GM12878 (cell line): ENCODE measurements around the gene TRIM37. TPM values are rescaled to one million over a fixed set of nuclear protein-coding genes. Genes with fewer than 3 reads are reported as not detected.
A peak's percentile ranks its signal among the peaks of the same experiment; 100 is the strongest.

Experiments used
- ATAC-seq: fragments of 200-7000 bp; cut with Tn5 transposase; 3 replicates; pipeline ENCODE4 v1.9.1; 2020; ENCODE audit warnings: mild to moderate bottlenecking, moderate library complexity
- Bru-seq: library from RNA; stranded (reverse); fragments of 400-500 nt; gene quantifications from one replicate; lab custom pipeline; 2021; lab: Mats Ljungman, UMichigan
- BruChase-seq, 2 experiments: library from RNA; stranded (reverse); fragments of 400-500 nt; gene quantifications; one replicate each; lab custom pipeline; 2021; lab: Mats Ljungman, UMichigan
- BruUV-seq: library from RNA; stranded (reverse); fragments of 400-500 nt; replicated peaks from 2 replicates; lab custom pipeline; 2021; lab: Mats Ljungman, UMichigan
- CTCF ChIA-PET: fragments of 300-600 bp; sonication (Branson Sonifier 250); formaldehyde crosslinking; extraction: SDS; loops from one replicate; lab custom pipeline; 2021; ENCODE audit warnings: inconsistent platforms; lab: Yijun Ruan, JAX
- POLR2A ChIA-PET: fragments of 350-600 bp; formaldehyde crosslinking; extraction: SDS; loops from one replicate; lab custom pipeline; 2021; ENCODE audit warnings: inconsistent platforms; lab: Charles Lee
- RAD21 ChIA-PET: fragments of 300-600 bp; sonication (Branson Sonifier 250); formaldehyde crosslinking; loops from one replicate; lab custom pipeline; 2023; ENCODE audit warnings: antibody characterized with exemption; ENCODE audit not compliant: unreplicated experiment; lab: Charles Lee
- SMC1A ChIA-PET: fragments of 300-600 bp; sonication (Branson Sonifier 250); formaldehyde crosslinking; loops from one replicate; lab custom pipeline; 2023; ENCODE audit not compliant: unreplicated experiment, uncharacterized antibody; lab: Charles Lee
- DNase-seq: peaks from one replicate; pipeline ENCODE4 v3.0.0-alpha.2; 2011; ENCODE audit warnings: low read depth, low spot score
- FAIRE-seq: peaks from 3 replicates; lab custom pipeline; 2011; peaks lifted over from hg19 to GRCh38; lab: Jason Lieb, UNC
- H2AFZ ChIP-seq: 2 replicates; pipeline ENCODE4 v1.6.0; 2011; ENCODE audit warnings: low read depth, low read length, control low read depth; ENCODE audit not compliant: control insufficient read depth
- H3K27ac ChIP-seq: 2 replicates; pipeline ENCODE4 v1.5.1; 2011; ENCODE audit warnings: control low read depth; ENCODE audit not compliant: control insufficient read depth, insufficient read depth
- H3K27me3 ChIP-seq, 2 experiments: replicated peaks in 1 of 2; 2 replicates each; pipeline versions ENCODE4 v1.6.0 to v1.6.1; 2011; ENCODE audit warnings: low read length in 1 of 2; ENCODE audit not compliant: control insufficient read depth in 2 of 2, insufficient read depth in 2 of 2
- H3K36me3 ChIP-seq, 2 experiments: 2 replicates each; pipeline ENCODE4 v1.5.1; 2011; ENCODE audit warnings: low read length in 1 of 2; ENCODE audit not compliant: control insufficient read depth in 2 of 2, insufficient read depth in 2 of 2
- H3K4me1 ChIP-seq: 2 replicates; pipeline ENCODE4 v1.6.1; 2011; ENCODE audit warnings: mild to moderate bottlenecking, low read length, moderate library complexity, mixed read lengths; ENCODE audit not compliant: control insufficient read depth, insufficient read depth
- H3K4me2 ChIP-seq: 2 replicates; pipeline ENCODE4 v1.6.0; 2011; ENCODE audit warnings: control low read depth; ENCODE audit not compliant: control insufficient read depth, insufficient read depth
- H3K4me3 ChIP-seq: fragments of 200-600 bp; sonication (generic); 2 replicates; pipeline ENCODE4 v1.5.1; 2016
- H3K79me2 ChIP-seq: 2 replicates; pipeline ENCODE4 v1.6.0; 2011; ENCODE audit warnings: low read length; ENCODE audit not compliant: control insufficient read depth, insufficient read depth
- H3K9ac ChIP-seq: 2 replicates; pipeline ENCODE4 v1.8.0; 2011; ENCODE audit warnings: low read length, control low read depth, mixed read lengths; ENCODE audit not compliant: control insufficient read depth, insufficient read depth
- H3K9me3 ChIP-seq: replicated peaks from 3 replicates; pipeline ENCODE4 v1.5.1; 2011; ENCODE audit warnings: mild to moderate bottlenecking, low read length; ENCODE audit not compliant: control insufficient read depth, insufficient read depth
- H4K20me1 ChIP-seq: 2 replicates; pipeline ENCODE4 v1.6.0; 2011; ENCODE audit not compliant: control insufficient read depth, insufficient read depth
- CHD1 ChIP-seq: IDR thresholded peaks from 2 replicates; pipeline ENCODE4 v1.6.1; 2012; ENCODE audit warnings: low read depth, low read length, improper control_type of control experiment
- CREM ChIP-seq: IDR thresholded peaks from 2 replicates; pipeline ENCODE4 v1.6.1; 2014; ENCODE audit warnings: antibody characterized with exemption, low read depth
- ESRRA ChIP-seq: IDR thresholded peaks from 2 replicates; pipeline ENCODE4 v1.6.1; 2012; ENCODE audit warnings: mild to moderate bottlenecking, low read length, improper control_type of control experiment
- ETV6 ChIP-seq, 2 experiments: fragments of 450-650 bp in 1 of 2; IDR thresholded peaks in 1 of 2; conservative IDR thresholded peaks in 1 of 2; 2 replicates each; pipeline ENCODE4 v1.6.1; 2014; ENCODE audit warnings: antibody characterized with exemption in 1 of 2, borderline replicate concordance in 1 of 2, low read depth in 1 of 2, mild to moderate bottlenecking in 1 of 2, moderate library complexity in 1 of 2
- IRF3 ChIP-seq: fragments of 450-650 bp; IDR thresholded peaks from 2 replicates; pipeline ENCODE4 v1.6.1; 2014; ENCODE audit warnings: mild to moderate bottlenecking
- MTA2 ChIP-seq: fragments of 450-650 bp; IDR thresholded peaks from 2 replicates; pipeline ENCODE4 v1.6.1; 2016; ENCODE audit warnings: low read depth, mild to moderate bottlenecking, moderate library complexity
- NR2C1 ChIP-seq: fragments of 450-650 bp; IDR thresholded peaks from 2 replicates; pipeline ENCODE4 v1.6.1; 2017; ENCODE audit warnings: antibody characterized with exemption, mild to moderate bottlenecking, moderate library complexity
- PRDM15 ChIP-seq: fragments of 450-650 bp; formaldehyde crosslinking; IDR thresholded peaks from 2 replicates; pipeline ENCODE4 v1.4.0; 2020; ENCODE audit warnings: mild to moderate bottlenecking, moderate library complexity
- ZSCAN29 ChIP-seq: fragments of 450-650 bp; IDR thresholded peaks from 2 replicates; pipeline ENCODE4 v1.6.1; 2017; ENCODE audit warnings: mild to moderate bottlenecking, moderate library complexity
- WGBS: methylation state at CpG from one replicate; pipeline ENCODE4 v1.1.6; 2016; ENCODE audit warnings: low lambda C conversion rate; ENCODE audit not compliant: insufficient replicate concordance, insufficient coverage; ENCODE audit errors: missing lambda C conversion rate; 5-methylcytosine and 5-hydroxymethylcytosine counted together
- in situ Hi-C: fragments of 300-500 bp; cut with MboI; formaldehyde crosslinking; loops from 9 replicates; pipeline ENCODE4 v1.14.3; 2018; ENCODE audit warnings: mixed read lengths
- intact Hi-C: fragments of 100-400 bp; cut with micrococcal nuclease; formaldehyde crosslinking; loops from one replicate; pipeline ENCODE4 v1.14.2; 2022; ENCODE audit not compliant: unreplicated experiment
- long read RNA-seq, 2 experiments: library from polyadenylated mRNA; unstranded; transcript quantifications; one replicate each; pipeline ENCODE4 v2.0.0, GENCODE V29; 2019 to 2020
- polyA minus RNA-seq, 3 experiments: library from RNA; depleted of rRNA, polyadenylated mRNA; stranded (reverse); fragments of >200 nt; gene quantifications; 2 replicates each; pipeline ENCODE4 v1.2.3, GENCODE V29; 2011
- polyA plus RNA-seq, 11 experiments: library from polyadenylated mRNA; depleted of rRNA in 4 of 11; unstranded in 6 of 11; stranded (reverse) in 5 of 11; fragments of >200 nt; fragmentation: Nextera tagmentation in 4 of 11; fragmentation: Illumina TruSeq in 1 of 11; extraction: Ambion mirVana in 4 of 11; extraction: Trizol in 1 of 11; gene quantifications; 1 replicate in 1 of 11; 2 replicates in 10 of 11; pipeline versions ENCODE4 v1.2.1 to v1.2.3, GENCODE V29; 2011 to 2016; ENCODE audit warnings: inconsistent platforms in 2 of 11, missing spikeins in 2 of 11, low read depth in 1 of 11
- total RNA-seq, 4 experiments: library from RNA; depleted of rRNA in 3 of 4; stranded (reverse); fragments of >200 nt in 3 of 4; fragmentation: Illumina TruSeq in 1 of 4; extraction: Trizol in 1 of 4; gene quantifications; 2 replicates each; pipeline versions ENCODE4 v1.2.1 to v1.2.3, GENCODE V29; 2013 to 2021

The TRIM37 gene
- total RNA-seq (2013; cell fraction: nucleolus; rRNA removed), result 38.9 and 39.3 TPM in 2 replicates
- total RNA-seq (2014; rRNA removed), result 17.7 and 19.7 TPM in 2 replicates
- total RNA-seq (2014; rRNA removed; fragmentation: Illumina TruSeq; extraction: Trizol), result 19.4 and 19.7 TPM in 2 replicates
- 17.9 and 20.6 TPM in 2 replicates for total RNA-seq (2021)
- 8.1 TPM for polyA plus RNA-seq (2011; ENCODE audit: low read depth)
- 18.6 and 24.4 TPM in 2 replicates for polyA plus RNA-seq (2011; rRNA removed)
- 8.0 and 8.8 TPM in 2 replicates for polyA plus RNA-seq (2011; cell fraction: cytosol; rRNA removed)
- 15.6 and 48.8 TPM in 2 replicates for polyA plus RNA-seq (2011; cell fraction: nucleus; rRNA removed)
- polyA plus RNA-seq (2012), result 6.8 and 7.0 TPM in 2 replicates
- polyA plus RNA-seq (2014; fragmentation: Illumina TruSeq; extraction: Trizol), result 16.4 and 21.2 TPM in 2 replicates
- 1 to 10 TPM; 4.8 to 6.7 TPM for polyA plus RNA-seq (2014; fragmentation: Nextera tagmentation; extraction: Ambion mirVana)
- 11.7 and 13.3 TPM in 2 replicates for polyA plus RNA-seq (2014; rRNA removed)
- polyA plus RNA-seq (2016; fragmentation: Nextera tagmentation; extraction: Ambion mirVana), result 10 to 100 TPM; 18.6 to 19.6 TPM
- 23.4 and 46.4 TPM in 2 replicates for polyA minus RNA-seq (2011; rRNA and poly(A)+ RNA removed)
- 6.5 and 14.7 TPM in 2 replicates for polyA minus RNA-seq (2011; cell fraction: cytosol; rRNA and poly(A)+ RNA removed)
- 33.1 and 38.7 TPM in 2 replicates for polyA minus RNA-seq (2011; cell fraction: nucleus; rRNA and poly(A)+ RNA removed)
- Bru-seq, nascent RNA, result percentile 63 among the genes with signal in this experiment
- percentile 65 among the genes with signal in this experiment for BruChase-seq, experiment 1, labeled RNA remaining after a 6-hour chase
- percentile 69 among the genes with signal in this experiment for BruChase-seq, experiment 2, labeled RNA remaining after a 2-hour chase
- long read RNA-seq, experiment 1, full-length matches to known transcripts, result 4 of 6 reads
- long read RNA-seq, experiment 1, partial matches to known transcripts, result 1 of 6 reads
- long read RNA-seq, experiment 1, other reads (novel, unspliced or antisense), result 1 of 6 reads
- long read RNA-seq, experiment 2, partial matches to known transcripts, result 16 of 23 reads
- long read RNA-seq, experiment 2, other reads (novel, unspliced or antisense), result 4 of 23 reads

GRCh38 chr17:59106463-59107305, at the start of gene TRIM37:
TRIM37 (minus strand) TSS chr17:59106880; CDS start chr17:59106461, 419 bp downstream.
- Histone ChIP-seq H2AFZ (peak within 1 kb of the TSS; percentile 95), H3K4me1 (peaks cover 4% of the 10 kb centered on the region; the same call in 1 of the 2 replicates), H3K79me2 (peaks cover 40% of the 10 kb centered on the region), H3K4me3 (peak within 1 kb of the TSS; percentile 90), H3K9ac (peak within 1 kb of the TSS; percentile 88), H3K4me2 (peak within 1 kb of the TSS; percentile 99), H3K27me3 (no peaks in the 10 kb centered on the region), H3K9me3 (no peaks in the 10 kb centered on the region), H3K36me3 (peaks cover 0 to 4% of the 10 kb centered on the region in 2 experiments; a peak in 2 of 4 replicates), H4K20me1 (no peaks in the 10 kb centered on the region), H3K27ac (peak within 1 kb of the TSS; percentile 77)
- WGBS, result 2% methylated on average over 88 of the region's 89 CpGs
- POLR2A ChIA-PET, result interaction anchor here (0.6 to 2.1 kb wide), 10 partner anchors 12 to 513 kb away, joined by 3 to 8 read pairs (median 5); partner anchors contain the start of genes CLTC, PRR11 and SKA2
- CTCF ChIA-PET, result interaction anchor here (0.7 to 1.6 kb wide), 7 partner anchors 12 to 102 kb away, joined by 3 to 5 read pairs (median 4); partner anchors contain the start of gene SKA2
- SMC1A ChIA-PET, result interaction anchor here (1.1 to 1.8 kb wide), 5 partner anchors 12 to 48 kb away, joined by 3 to 7 read pairs (median 3); partner anchors contain the start of genes PRR11 and SKA2
- FAIRE-seq, result peak; percentile 98
- RAD21 ChIA-PET, result interaction anchor here (0.6 to 3.6 kb wide), 6 partner anchors 12 to 592 kb away, joined by 3 to 11 read pairs (median 3); partner anchors contain the start of genes PRR11 and SKA2
- peak; percentile 99 for DNase-seq
- no TSS peak for BruUV-seq
- intact Hi-C loops, result loop anchor here (2.0 kb wide), 1 partner anchor 48 kb away; the partner anchor contains the start of genes PRR11 and SKA2
- ATAC-seq, result peak; percentile 96
- in situ Hi-C loops, result no loop called here
- TF ChIP-seq NR2C1, result no peak
- no peak for TF ChIP-seq ZSCAN29
- no peak for TF ChIP-seq MTA2
- peak; percentile 48; the same call in 1 of the 2 replicates for TF ChIP-seq ESRRA
- TF ChIP-seq IRF3, result no peak
- peak in 1 of 2 experiments; percentile 99; a peak in 2 of 4 replicates for TF ChIP-seq ETV6 (conservative IDR thresholded peaks at IDR 0.05 in 1 of 2, IDR thresholded peaks at IDR 0.05 in 1 of 2; ENCODE audit: borderline replicate concordance in 1 of 2, low read depth in 1 of 2)
- no peak for TF ChIP-seq CHD1
- TF ChIP-seq PRDM15 (CRISPR knock-in tag), result no peak
- TF ChIP-seq CREM, result peak; percentile 78
